ENCODE data around the gene POLH. TPM values are rescaled to one million over a fixed set of nuclear protein-coding genes. Genes with fewer than 3 reads are reported as not detected.
A peak's percentile ranks its signal among the peaks of the same experiment; 100 is the strongest.
"Not testable (repeated sequence)": the region's sequence is repeated elsewhere in the genome, so short reads cannot be mapped to it uniquely, and the experiment has no call there.

POLH gene
- total and polyA plus RNA-seq, 2 donors from 2014 or later: 1.8 to 16.8 TPM

DNA sequence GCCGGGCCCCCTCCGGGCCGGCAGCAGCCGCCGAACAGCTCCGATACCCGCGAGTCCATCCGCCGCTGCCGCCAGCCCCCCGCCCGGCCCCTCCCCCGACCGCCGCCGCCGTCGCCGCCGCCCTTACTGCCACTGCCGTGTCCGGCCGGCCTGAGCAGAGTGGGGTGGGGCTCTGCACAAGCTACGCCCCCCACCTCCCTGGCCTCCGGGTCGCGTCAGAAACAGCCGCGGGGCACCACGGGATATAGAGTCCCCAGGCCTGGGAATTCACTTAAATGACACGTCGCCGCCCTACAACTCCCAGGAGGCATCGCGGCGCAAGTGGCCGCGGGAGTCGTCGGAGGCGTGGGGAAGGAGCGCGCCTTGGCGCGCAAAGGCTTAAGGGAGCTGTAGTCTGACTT lies 53.1 kb downstream of the POLH start, which contains the start of gene GTPBP2:
TSS of gene GTPBP2 (minus strand) at position 161 of the 401 bp plus-strand sequence. CDS start at position 59, 102 bp downstream.
- DNase-seq: peak; percentile 99 to 100 (median 99)
- peaks cover 0 to 13% (median 11%) of the 10 kb centered on the region in 3 donors for H3K36me3 ChIP-seq (ENCODE audit: control insufficient read depth in 2 of 3, insufficient read depth in 3 of 3, low read length in 3 of 3)
- peak within 1 kb of the TSS; percentile 80 to 87 (median 86) for H3K4me3 ChIP-seq (ENCODE audit: low read length in 3 of 3)
- H3K27ac ChIP-seq (ENCODE audit: low read depth in 2 of 2, low read length in 2 of 2): peak within 1 kb of the TSS; percentile 88 to 96
- peak; percentile 13 for FAIRE-seq
- intact Hi-C loops (cut with DNase I): no loop called here
- peaks cover 0 to 12% (median 9%) of the 10 kb centered on the region in 3 donors for H3K4me1 ChIP-seq (ENCODE audit: control insufficient read depth in 2 of 3, insufficient read depth in 2 of 3, low read depth in 1 of 3, low read length in 3 of 3)
- no peaks in the 10 kb centered on the region for H3K27me3 ChIP-seq (ENCODE audit: control insufficient read depth, insufficient read depth, low read length)
- H3K9me3 ChIP-seq (ENCODE audit: control insufficient read depth in 2 of 3, insufficient read depth in 1 of 3, low read length in 3 of 3): no peaks in the 10 kb centered on the region
- no peak for TF ChIP-seq CTCF (IDR thresholded peaks at IDR 0.05; ENCODE audit: borderline replicate concordance, extremely low read depth, insufficient read depth)
- H3K9ac ChIP-seq (ENCODE audit: low read length in 3 of 3): peak within 1 kb of the TSS; percentile 82 to 99 (median 87)

DNA sequence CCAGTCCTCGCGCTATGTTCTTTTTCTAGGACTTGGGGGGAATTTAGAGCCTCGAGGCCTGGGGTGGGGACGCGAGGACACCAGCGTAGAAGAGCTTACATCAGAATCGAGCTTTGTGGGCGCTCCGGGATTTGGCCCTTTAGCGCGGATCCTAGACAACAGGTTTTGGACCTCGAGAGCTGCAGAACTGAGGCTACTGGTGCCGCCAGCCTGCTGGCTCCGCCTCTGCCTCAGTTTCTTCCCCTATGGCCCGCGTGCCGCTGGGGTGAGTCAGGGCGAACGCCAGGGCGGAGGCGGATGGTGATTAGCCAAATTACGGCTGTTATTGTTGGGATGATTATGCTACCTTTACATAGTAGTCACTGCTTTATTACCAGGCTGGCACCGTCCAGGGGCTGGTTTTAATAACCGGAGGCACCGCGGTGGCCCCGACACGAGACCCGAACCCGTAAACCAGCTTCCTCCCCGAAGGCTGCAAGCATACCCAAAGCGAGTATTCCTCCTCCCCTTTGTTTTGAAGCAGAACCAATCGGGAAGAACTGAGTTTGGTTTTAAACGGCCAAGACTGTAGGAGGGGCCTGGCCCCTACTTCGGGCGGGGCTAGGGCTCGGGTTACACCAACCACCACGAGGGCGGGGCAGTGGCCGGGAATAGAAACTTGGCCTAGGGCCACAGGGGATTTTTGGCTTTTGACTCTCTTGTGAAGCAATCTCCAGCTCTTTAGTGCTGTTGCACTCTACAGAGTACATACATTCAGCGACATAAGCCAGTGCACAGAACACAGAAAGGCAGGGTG lies 53.7 kb downstream of the POLH start:
- FAIRE-seq (peak; percentile 46), DNase-seq (peak; percentile 96 to 99 (median 97))
- Histone ChIP-seq H3K9ac (ENCODE audit: low read length in 3 of 3) (peak overlapping the region; percentile 38 to 82 (median 70)), H3K4me3 (ENCODE audit: low read length in 3 of 3) (peak overlapping the region; percentile 67 to 83 (median 78)), H3K4me1 (ENCODE audit: control insufficient read depth in 2 of 3, insufficient read depth in 2 of 3, low read depth in 1 of 3, low read length in 3 of 3) (peaks cover 0 to 12% (median 9%) of the 10 kb centered on the region in 3 donors), H3K27me3 (ENCODE audit: control insufficient read depth, insufficient read depth, low read length) (no peaks in the 10 kb centered on the region), H3K9me3 (ENCODE audit: control insufficient read depth in 2 of 3, insufficient read depth in 1 of 3, low read length in 3 of 3) (no peaks in the 10 kb centered on the region), H3K27ac (ENCODE audit: low read depth in 2 of 2, low read length in 2 of 2) (peak overlapping the region; percentile 84 to 96), H3K36me3 (ENCODE audit: control insufficient read depth in 2 of 3, insufficient read depth in 3 of 3, low read length in 3 of 3) (peaks cover 0 to 7% (median 6%) of the 10 kb centered on the region in 3 donors)
- TF ChIP-seq CTCF (IDR thresholded peaks at IDR 0.05; ENCODE audit: borderline replicate concordance, extremely low read depth, insufficient read depth): no peak
- intact Hi-C loops (cut with DNase I): no loop called here

- DNase-seq (no peak), FAIRE-seq (no peak)
- TF ChIP-seq CTCF (IDR thresholded peaks at IDR 0.05; ENCODE audit: borderline replicate concordance, extremely low read depth, insufficient read depth): no peak
- no peaks in the 10 kb centered on the region for H3K36me3 ChIP-seq (ENCODE audit: control insufficient read depth in 2 of 3, insufficient read depth in 3 of 3, low read length in 3 of 3)
- no peak overlapping the region for H3K9ac ChIP-seq (ENCODE audit: low read length in 3 of 3)
- intact Hi-C loops (cut with DNase I): no loop called here
- no peaks in the 10 kb centered on the region for H3K27me3 ChIP-seq (ENCODE audit: control insufficient read depth, insufficient read depth, low read length)
- peaks cover 0 to 12% (median 9%) of the 10 kb centered on the region in 3 donors for H3K4me1 ChIP-seq (ENCODE audit: control insufficient read depth in 2 of 3, insufficient read depth in 2 of 3, low read depth in 1 of 3, low read length in 3 of 3)
- H3K27ac ChIP-seq (ENCODE audit: low read depth in 2 of 2, low read length in 2 of 2): no peak overlapping the region
- H3K9me3 ChIP-seq (ENCODE audit: control insufficient read depth in 2 of 3, insufficient read depth in 1 of 3, low read length in 3 of 3): no peaks in the 10 kb centered on the region
- no peak overlapping the region for H3K4me3 ChIP-seq (ENCODE audit: low read length in 3 of 3)
Measured at GRCh38 chr6:43630980-43631619, 55.1 kb downstream of the POLH start.

GRCh38 chr6:43633002-43633401 lies 57.0 kb downstream of the POLH start:
- not testable (repeated sequence) for H3K9me3 ChIP-seq (ENCODE audit: control insufficient read depth in 2 of 3, insufficient read depth in 1 of 3, low read length in 3 of 3); DNase-seq

More at GRCh38 chr6:43633002-43633401, 57.0 kb downstream of the POLH start:
- H3K27ac ChIP-seq (ENCODE audit: low read depth in 2 of 2, low read length in 2 of 2); FAIRE-seq; H3K36me3 ChIP-seq (ENCODE audit: control insufficient read depth in 2 of 3, insufficient read depth in 3 of 3, low read length in 3 of 3); H3K27me3 ChIP-seq (ENCODE audit: control insufficient read depth, insufficient read depth, low read length); H3K4me3 ChIP-seq (ENCODE audit: low read length in 3 of 3); H3K4me1 ChIP-seq (ENCODE audit: control insufficient read depth in 2 of 3, insufficient read depth in 2 of 3, low read depth in 1 of 3, low read length in 3 of 3); H3K9ac ChIP-seq (ENCODE audit: low read length in 3 of 3); intact Hi-C loops (cut with DNase I): not testable (repeated sequence)
